ENCODE results near the gene PFKFB4. TPM values are rescaled to one million over a fixed set of nuclear protein-coding genes. Genes with fewer than 3 reads are reported as not detected.

The PFKFB4 gene
- total and polyA plus RNA-seq, 2 of the 8 experiments (the other 6 are each of a cell fraction or from before 2014, with no cell fraction given), result 10.7 to 20.1 TPM

GRCh38 chr3:48492461-48493202 lies 64.0 kb downstream of the PFKFB4 start (continued):
- TF ChIP-seq E2F6 (IDR thresholded peaks at IDR 0.05) (no peak), CBX8 (IDR thresholded peaks at IDR 0.05; ENCODE audit: borderline replicate concordance, low read depth, low read length) (no peak), NANOG (IDR thresholded peaks at IDR 0.05; ENCODE audit: insufficient read depth, low read depth, low read length, poor library complexity, severe bottlenecking) (no peak), BCL11A (IDR thresholded peaks at IDR 0.05; ENCODE audit: low read depth in 2 of 2, low read length in 2 of 2) (no peak), SP2 (IDR thresholded peaks at IDR 0.05; ENCODE audit: low read length) (no peak), CBX5 (IDR thresholded peaks at IDR 0.05; ENCODE audit: low read depth, low read length) (no peak), POU5F1 (IDR thresholded peaks at IDR 0.05; ENCODE audit: low read depth, low read length) (no peak)

Data from H1 (cell line).